HG02943 (cell line): Measurements from ENCODE around the gene THG1L.
"Not testable (repeated sequence)": the region's sequence is repeated elsewhere in the genome, so short reads cannot be mapped to it uniquely, and the experiment has no call there.

ENCODE experiments used
- ATAC-seq: cut with Tn5 transposase; IDR thresholded peaks from one replicate; pipeline ENCODE4 v1.9.1; 2021; ENCODE audit warnings: mild to moderate bottlenecking, low read depth, moderate library complexity; ENCODE audit not compliant: unreplicated experiment

The THG1L gene

DNA sequence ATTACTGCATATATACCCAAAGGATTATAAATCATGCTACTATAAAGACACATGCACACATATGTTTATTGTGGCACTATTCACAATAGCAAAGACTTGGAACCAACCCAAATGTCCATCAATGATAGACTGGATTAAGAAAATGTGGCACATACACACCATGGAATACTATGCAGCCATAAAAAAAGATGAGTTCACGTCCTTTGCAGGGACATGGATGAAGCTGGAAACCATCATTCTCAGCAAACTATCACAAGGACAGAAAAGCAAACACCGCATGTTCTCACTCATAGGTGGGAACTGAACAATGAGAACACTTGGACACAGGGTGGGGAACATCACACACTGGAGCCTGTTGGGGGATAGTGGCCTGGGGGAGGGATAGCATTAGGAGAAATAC is 4.6 kb upstream of the THG1L start:
- ATAC-seq: not testable (repeated sequence)

DNA sequence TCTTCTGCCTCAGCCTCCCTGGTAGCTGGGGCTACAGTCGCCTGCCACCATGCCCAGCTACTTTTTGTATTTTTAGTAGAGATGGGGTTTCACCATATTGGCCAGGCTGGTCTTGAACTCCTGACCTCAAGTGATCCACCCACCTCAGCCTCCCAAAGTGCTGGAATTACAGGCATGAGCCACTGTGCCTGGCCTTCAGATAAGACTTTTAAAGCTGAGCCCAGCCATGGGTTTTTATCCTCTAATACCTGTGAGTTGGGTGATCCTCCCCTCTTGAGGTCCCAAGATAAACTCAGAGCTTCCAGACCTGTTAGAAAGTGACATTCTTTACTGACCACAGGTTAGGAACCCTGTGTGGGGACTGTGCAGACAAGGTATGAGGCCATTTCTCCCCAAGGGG is 3.4 kb upstream of the THG1L start:
- ATAC-seq: not testable (repeated sequence)

- peak; percentile 55 for ATAC-seq
Observed at GRCh38 chr5:157729858-157730257, 1.4 kb upstream of the THG1L start.

DNA sequence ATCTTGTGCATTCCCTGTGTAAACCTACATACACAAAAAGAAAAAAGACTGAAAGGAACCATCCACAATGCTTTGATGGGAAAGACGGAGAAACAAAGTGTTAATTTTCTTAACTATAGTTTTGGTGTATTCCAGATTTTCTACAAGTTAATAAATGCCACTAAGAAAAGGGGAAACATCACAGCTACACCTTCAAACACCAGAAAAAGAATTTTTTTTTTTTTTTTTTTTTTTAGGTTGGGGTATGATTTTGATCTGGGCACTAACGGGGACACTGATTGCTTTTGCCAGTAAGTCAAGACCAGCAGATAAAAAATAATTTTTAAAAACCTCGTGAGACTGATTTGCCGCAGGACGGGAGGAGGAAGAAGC is 334 bp upstream of the THG1L start:
- ATAC-seq: peak; percentile 0

GRCh38 chr5:157732130-157732514 is 902 bp downstream of the THG1L start:
- no peak for ATAC-seq

- no peak for ATAC-seq
Observed at GRCh38 chr5:157732596-157733262, 1.5 kb downstream of the THG1L start.

- no peak for ATAC-seq
Observed at GRCh38 chr5:157734436-157734835, 3.2 kb downstream of the THG1L start.

DNA sequence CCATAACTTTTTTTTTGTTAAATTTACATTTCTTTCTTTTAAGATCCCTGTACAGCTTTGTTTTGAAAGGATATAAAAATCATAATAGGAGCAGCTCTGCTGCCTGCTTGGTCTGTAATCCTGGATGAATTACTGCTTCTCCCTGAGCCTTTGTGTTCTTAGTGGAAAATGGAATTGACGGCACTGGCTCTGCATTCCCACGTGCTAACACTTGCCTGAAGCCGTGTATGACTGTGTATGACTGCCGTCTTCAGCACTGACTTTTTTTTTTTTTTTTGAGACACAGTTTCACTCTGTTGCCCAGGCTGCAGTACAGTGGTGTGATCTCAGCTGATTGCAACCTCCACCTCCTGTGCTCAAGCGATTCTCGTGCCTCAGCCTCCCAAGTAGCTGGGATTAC is 4.8 kb downstream of the THG1L start:
- no peak for ATAC-seq

GRCh38 chr5:157739388-157740228 is 8.4 kb downstream of the THG1L start:
- no peak for ATAC-seq

- ATAC-seq: no peak
Observed at GRCh38 chr5:157740229-157740610, 9.0 kb downstream of the THG1L start.

DNA sequence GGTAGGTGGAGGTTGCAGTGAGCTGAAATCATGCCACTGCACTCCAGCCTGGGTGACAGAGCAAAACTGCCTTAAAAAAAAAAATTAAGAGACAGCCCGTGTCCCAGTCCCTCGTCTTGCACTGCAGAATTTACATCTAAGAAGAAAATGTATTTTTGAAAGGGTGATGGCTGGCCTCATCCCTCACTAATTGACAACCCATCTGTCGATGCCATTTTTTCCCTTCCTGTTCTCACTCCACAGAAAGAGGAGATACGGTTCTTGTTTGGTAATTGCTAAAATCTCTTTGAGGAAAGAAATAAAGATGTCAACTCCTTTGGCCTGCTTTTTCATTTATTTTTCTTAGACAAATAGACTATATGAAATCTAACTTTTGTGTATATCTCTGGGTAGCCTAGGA is 9.9 kb downstream of the THG1L start:
- no peak for ATAC-seq

- ATAC-seq: peak; percentile 86
Observed at GRCh38 chr5:157743163-157744050, 12.2 kb downstream of the THG1L start, which contains the start of gene LSM11. TSS of gene LSM11 (plus strand) at chr5:157743712. CDS start at chr5:157743751, 39 bp downstream.

DNA sequence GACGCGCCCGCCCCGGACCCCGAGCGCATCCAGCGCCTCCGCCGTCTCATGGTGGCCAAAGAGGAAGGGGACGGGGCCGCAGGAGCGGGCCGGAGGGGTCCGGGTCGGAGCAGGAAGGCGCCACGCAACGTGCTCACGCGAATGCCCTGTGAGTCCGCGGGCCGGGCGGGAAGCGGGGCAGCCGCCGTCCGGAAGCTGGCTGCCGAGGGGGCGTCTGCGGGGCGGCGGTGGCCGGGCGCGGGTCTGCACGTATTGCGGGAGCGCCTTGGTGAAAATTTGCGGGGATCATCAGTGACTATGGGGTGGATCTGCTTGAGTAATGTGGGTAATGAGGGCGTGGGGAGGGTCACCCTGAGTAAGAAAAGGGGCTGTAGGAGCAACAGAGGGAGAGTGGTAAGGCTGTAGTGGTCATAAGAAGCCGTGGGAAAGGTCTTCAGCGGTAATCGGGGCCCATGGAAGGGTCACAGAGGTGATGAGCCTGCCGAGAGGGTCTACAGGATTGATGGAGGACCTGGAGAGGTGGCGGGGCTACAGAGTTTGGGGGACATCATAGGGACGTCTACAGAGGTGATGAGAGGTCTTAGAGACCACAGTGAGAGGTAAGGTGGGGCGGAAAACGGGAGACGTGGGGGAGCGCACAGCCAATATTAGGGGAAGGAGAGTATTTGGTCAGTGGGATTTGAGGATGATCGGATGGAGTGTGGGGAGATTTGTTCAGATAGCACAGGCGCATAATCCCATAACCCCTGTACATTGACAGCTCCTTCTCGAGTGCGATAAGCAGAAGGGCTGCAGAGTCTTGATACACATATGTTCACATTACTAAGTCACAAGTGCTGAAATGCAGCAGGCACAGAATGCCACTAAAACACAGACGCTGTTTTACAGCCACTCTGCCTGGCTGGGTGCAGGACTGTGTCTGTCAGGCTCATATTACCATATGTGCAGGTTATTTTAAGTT is 13.1 kb downstream of the THG1L start:
- peak; percentile 26 for ATAC-seq

DNA sequence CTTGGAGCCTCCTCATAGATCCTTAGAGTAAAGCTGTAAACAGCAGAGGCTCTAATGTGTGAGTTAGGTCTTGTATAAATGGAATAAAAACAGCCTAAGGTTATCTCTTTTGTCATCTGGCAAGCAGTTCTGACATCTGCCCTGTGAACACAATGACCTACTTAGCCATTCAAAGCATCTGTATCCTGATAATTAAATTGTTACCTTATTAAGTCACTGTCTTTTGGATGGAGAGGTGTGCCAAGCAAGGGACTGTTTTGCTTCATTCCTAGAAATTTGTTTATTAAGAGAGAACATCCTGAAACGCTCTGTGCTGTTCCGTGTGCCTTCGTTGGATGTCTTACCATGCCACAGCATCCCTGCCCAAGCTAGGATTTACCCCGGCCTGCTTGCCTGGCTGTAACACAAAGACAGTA is 13.8 kb downstream of the THG1L start:
- ATAC-seq: no peak

- no peak for ATAC-seq
Observed at GRCh38 chr5:157747173-157747740, 16.0 kb downstream of the THG1L start.

DNA sequence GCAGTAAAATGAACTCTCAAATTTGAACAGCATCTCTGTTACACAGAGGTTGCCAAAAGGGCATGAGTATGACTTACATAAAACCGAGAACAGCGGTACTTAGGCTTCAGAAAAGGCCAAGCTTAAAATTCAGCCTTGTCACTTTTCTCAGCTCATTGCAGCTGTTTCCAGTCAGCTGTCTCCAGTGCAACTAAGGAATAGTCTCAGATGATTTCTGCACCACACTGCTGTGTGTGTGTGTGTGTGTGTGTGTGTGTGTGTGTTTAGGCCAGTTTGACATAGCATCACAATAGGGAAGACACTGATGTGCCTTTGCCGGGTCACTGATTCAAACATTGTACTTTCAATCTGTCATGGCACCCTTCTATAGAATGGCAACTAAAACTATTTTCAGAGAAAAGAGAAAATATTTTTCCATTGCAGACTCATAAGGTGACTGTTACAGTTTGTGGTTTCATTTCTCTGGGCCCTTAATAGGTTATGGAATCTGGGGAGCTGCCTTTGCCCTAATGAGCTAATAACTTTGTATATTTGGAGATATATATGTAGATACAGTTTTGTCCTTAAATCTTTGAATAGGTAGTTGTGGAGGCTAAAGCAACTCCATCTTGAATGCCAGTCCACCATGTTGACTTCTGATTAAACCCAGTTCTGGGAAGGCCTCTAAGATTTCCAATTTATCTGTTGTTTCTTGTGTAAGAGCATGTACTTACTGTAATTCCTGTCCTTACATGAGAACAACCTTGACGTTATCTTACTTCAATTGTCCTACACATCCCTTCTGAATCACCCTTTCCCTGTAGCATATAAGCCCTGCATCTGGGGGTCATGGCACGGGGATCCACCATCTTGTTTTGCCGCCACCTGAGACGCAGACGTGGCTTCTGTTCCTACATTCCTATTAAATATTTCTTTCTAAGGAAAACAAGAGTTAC is 16.8 kb downstream of the THG1L start:
- ATAC-seq: no peak

DNA sequence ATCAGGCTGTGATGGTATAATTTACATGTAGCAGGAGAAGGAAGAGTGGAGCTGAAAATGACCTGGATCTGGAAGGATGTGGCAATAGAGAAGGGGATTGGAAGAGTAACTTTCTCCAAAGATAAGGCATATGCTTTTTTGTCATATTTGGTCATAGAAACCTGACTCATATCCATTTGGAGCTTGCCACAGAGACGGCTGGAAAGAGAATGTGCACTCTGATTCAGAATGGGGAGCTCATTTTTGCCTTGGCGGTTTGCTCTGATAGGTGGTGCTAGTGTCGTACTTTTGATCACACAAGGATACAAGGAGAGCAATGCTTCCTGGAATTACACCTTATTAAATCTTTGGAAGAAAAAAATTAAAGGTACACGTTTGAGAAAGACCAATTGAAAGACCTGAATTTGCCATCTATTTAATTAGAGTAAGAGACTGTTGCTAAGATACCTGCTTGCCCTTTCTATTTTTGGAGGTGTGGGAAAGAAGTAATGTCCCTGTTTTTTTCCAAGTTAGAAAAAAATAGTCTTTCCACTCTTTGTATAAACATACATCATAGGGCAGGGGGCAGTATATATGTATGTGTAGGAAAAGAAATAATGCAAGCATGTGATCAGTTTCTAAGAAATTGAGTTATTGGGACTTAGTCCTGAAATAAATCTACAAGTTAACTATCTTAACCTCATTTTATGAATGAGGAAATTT is 17.7 kb downstream of the THG1L start:
- no peak for ATAC-seq

GRCh38 chr5:157749462-157749799 is 18.2 kb downstream of the THG1L start:
- ATAC-seq: no peak
